IMR-90 (cell line): ENCODE measurements around the gene PTAR1. TPM values are rescaled to one million over a fixed set of nuclear protein-coding genes. Genes with fewer than 3 reads are reported as not detected.

Source experiments
- ATAC-seq: fragments of 200-7000 bp; cut with Tn5 transposase; 2 replicates; pipeline ENCODE4 v1.9.1; 2020; ENCODE audit warnings: low read depth, mild to moderate bottlenecking, moderate library complexity
- BruUV-seq: library from RNA; stranded (reverse); fragments of 400-500 nt; replicated peaks from 2 replicates; lab custom pipeline; 2021; lab: Mats Ljungman, UMichigan
- CTCF ChIA-PET: fragments of 300-600 bp; formaldehyde crosslinking; extraction: SDS; loops from one replicate; lab custom pipeline; 2021; ENCODE audit warnings: antibody characterized with exemption; lab: Yijun Ruan, JAX
- POLR2A ChIA-PET: fragments of 300-600 bp; sonication (Branson Sonifier 250); formaldehyde crosslinking; loops from one replicate; lab custom pipeline; 2022; ENCODE audit warnings: antibody characterized with exemption; ENCODE audit not compliant: unreplicated experiment; lab: Charles Lee
- DNase-seq: peaks from one replicate; pipeline ENCODE4 v3.0.0; 2013
- H2AFZ ChIP-seq: replicated peaks from 2 replicates; pipeline ENCODE3; 2013; ENCODE audit warnings: low read length, mild to moderate bottlenecking; ENCODE audit not compliant: poor library complexity
- H2AK5ac ChIP-seq: 2 replicates; pipeline ENCODE4 v1.6.1; 2013; ENCODE audit warnings: low read depth, low read length, inconsistent platforms
- H2AK9ac ChIP-seq: replicated peaks from 2 replicates; pipeline ENCODE3; 2013; ENCODE audit warnings: mild to moderate bottlenecking, low read depth, low read length, moderate library complexity; ENCODE audit not compliant: poor library complexity
- H2BK120ac ChIP-seq: 2 replicates; pipeline ENCODE4 v1.6.1; 2013; ENCODE audit warnings: low read depth, low read length, inconsistent platforms
- H2BK15ac ChIP-seq: 3 replicates; pipeline ENCODE4 v1.6.1; 2013; ENCODE audit warnings: low read depth, low read length, inconsistent platforms
- H2BK20ac ChIP-seq: 2 replicates; pipeline ENCODE4 v1.6.1; 2013; ENCODE audit warnings: low read depth, mild to moderate bottlenecking, inconsistent platforms, low read length, moderate library complexity
- H2BK5ac ChIP-seq: 2 replicates; pipeline ENCODE4 v1.6.1; 2013; ENCODE audit warnings: mild to moderate bottlenecking, low read depth, low read length, inconsistent platforms; ENCODE audit not compliant: poor library complexity, severe bottlenecking
- H3K14ac ChIP-seq: replicated peaks from 2 replicates; pipeline ENCODE4 v1.6.1; 2013; ENCODE audit warnings: low read depth, low read length, inconsistent platforms
- H3K18ac ChIP-seq: 2 replicates; pipeline ENCODE4 v1.6.1; 2013; ENCODE audit warnings: low read depth, low read length, control low read depth
- H3K23ac ChIP-seq: 2 replicates; pipeline ENCODE4 v1.6.1; 2013; ENCODE audit warnings: low read depth, low read length, inconsistent platforms
- H3K27ac ChIP-seq: 2 replicates; pipeline ENCODE4 v1.5.1; 2013; ENCODE audit warnings: mild to moderate bottlenecking, control low read depth, low read length; ENCODE audit not compliant: insufficient read depth
- H3K27me3 ChIP-seq: 2 replicates; pipeline ENCODE4 v1.6.1; 2013; ENCODE audit warnings: low read length; ENCODE audit not compliant: control insufficient read depth, insufficient read depth
- H3K36me3 ChIP-seq: 2 replicates; pipeline ENCODE4 v1.6.1; 2013; ENCODE audit warnings: low read length, mixed read lengths; ENCODE audit not compliant: control insufficient read depth, insufficient read depth
- H3K4ac ChIP-seq: 2 replicates; pipeline ENCODE4 v1.6.1; 2013; ENCODE audit warnings: low read depth, low read length, inconsistent platforms
- H3K4me1 ChIP-seq: 2 replicates; pipeline ENCODE4 v1.6.1; 2013; ENCODE audit warnings: low read length, mixed read lengths; ENCODE audit not compliant: control insufficient read depth, insufficient read depth
- H3K4me2 ChIP-seq: 2 replicates; pipeline ENCODE4 v1.6.1; 2013; ENCODE audit warnings: low read depth, mild to moderate bottlenecking, control low read depth, low read length, moderate library complexity
- H3K4me3 ChIP-seq: 2 replicates; pipeline ENCODE4 v1.5.1; 2013; ENCODE audit warnings: low read depth, mild to moderate bottlenecking, control low read depth, low read length, moderate library complexity; ENCODE audit not compliant: insufficient read depth
- H3K56ac ChIP-seq: 2 replicates; pipeline ENCODE4 v1.6.1; 2013; ENCODE audit warnings: low read length, inconsistent platforms; ENCODE audit not compliant: insufficient read depth; ENCODE audit errors: extremely low read depth
- H3K79me1 ChIP-seq, 2 experiments: 2 replicates each; pipeline ENCODE4 v1.6.1; 2013; ENCODE audit warnings: low read length in 2 of 2, inconsistent platforms in 1 of 2, low read depth in 1 of 2
- H3K9ac ChIP-seq: 2 replicates; pipeline ENCODE4 v1.6.1; 2013; ENCODE audit warnings: low read depth, low read length, control low read depth
- H3K9me1 ChIP-seq: 2 replicates; pipeline ENCODE4 v1.6.1; 2013; ENCODE audit warnings: low read length, inconsistent platforms; ENCODE audit not compliant: insufficient read depth
- H3K9me3 ChIP-seq: 2 replicates; pipeline ENCODE4 v1.6.1; 2013; ENCODE audit warnings: low read length; ENCODE audit not compliant: control insufficient read depth, insufficient read depth
- H4K20me1 ChIP-seq: 2 replicates; pipeline ENCODE4 v1.6.1; 2013; ENCODE audit warnings: low read length, inconsistent platforms; ENCODE audit not compliant: insufficient read depth
- H4K5ac ChIP-seq: 2 replicates; pipeline ENCODE4 v1.6.1; 2013; ENCODE audit warnings: mild to moderate bottlenecking, low read depth, low read length, control low read depth
- H4K8ac ChIP-seq, 2 experiments: 2 replicates each; pipeline ENCODE4 v1.6.1; 2013; ENCODE audit warnings: low read depth in 2 of 2, low read length in 2 of 2, control low read depth in 1 of 2, inconsistent platforms in 1 of 2
- H4K91ac ChIP-seq: 2 replicates; pipeline ENCODE4 v1.6.1; 2013; ENCODE audit warnings: low read depth, low read length, inconsistent platforms; ENCODE audit not compliant: insufficient read depth
- ELK1 ChIP-seq: fragments of 150-350 bp; IDR thresholded peaks from 2 replicates; pipeline ENCODE4 v1.6.1; 2016; ENCODE audit warnings: low read depth, mild to moderate bottlenecking, low read length, moderate library complexity, borderline replicate concordance
- MXI1 ChIP-seq: IDR thresholded peaks from 2 replicates; pipeline ENCODE4 v1.6.1; 2012; ENCODE audit warnings: low read depth, mild to moderate bottlenecking, low read length, moderate library complexity, borderline replicate concordance
- NFE2L2 ChIP-seq: fragments of 150-350 bp; IDR thresholded peaks from 2 replicates; pipeline ENCODE4 v1.6.1; 2016; ENCODE audit warnings: low read depth, mild to moderate bottlenecking, low read length
- WGBS, 2 experiments: methylation state at CpG; one replicate each; pipeline versions ENCODE4 v1.1.5 to v1.1.7; 2013; ENCODE audit warnings: missing lambda C conversion rate in 2 of 2; ENCODE audit not compliant: insufficient read length in 1 of 2; ENCODE audit errors: extremely low coverage in 2 of 2; 5-methylcytosine and 5-hydroxymethylcytosine counted together
- dilution Hi-C: fragments of 300-500 bp; cut with HindIII; formaldehyde crosslinking; loops from one replicate; pipeline ENCODE4 v1.14.3; 2018; ENCODE audit warnings: low sequenced_read_pairs; ENCODE audit not compliant: unreplicated experiment
- in situ Hi-C: fragments of 300-500 bp; cut with MboI; formaldehyde crosslinking; loops from 3 replicates; pipeline ENCODE4 v1.14.3; 2019; ENCODE audit warnings: low sequenced_read_pairs, inconsistent platforms, mixed read lengths
- intact Hi-C: fragments of 100-400 bp; cut with micrococcal nuclease; formaldehyde crosslinking; loops from 2 replicates; pipeline ENCODE4 v1.10.0; 2022
- polyA plus RNA-seq, 3 experiments: library from polyadenylated mRNA; depleted of rRNA; stranded (reverse); fragments of >200 nt; gene quantifications; 2 replicates each; pipeline ENCODE4 v1.2.3, GENCODE V29; 2012; ENCODE audit warnings: low replicate concordance in 1 of 3
- total RNA-seq: library from RNA; depleted of rRNA; stranded (reverse); fragments of >200 nt; gene quantifications from 2 replicates; pipeline ENCODE4 v1.2.3, GENCODE V29; 2012

Gene PTAR1
- total and polyA plus RNA-seq, 2 of the 4 experiments (the other 2 are of a cell fraction): 10.6 to 110 TPM

DNA sequence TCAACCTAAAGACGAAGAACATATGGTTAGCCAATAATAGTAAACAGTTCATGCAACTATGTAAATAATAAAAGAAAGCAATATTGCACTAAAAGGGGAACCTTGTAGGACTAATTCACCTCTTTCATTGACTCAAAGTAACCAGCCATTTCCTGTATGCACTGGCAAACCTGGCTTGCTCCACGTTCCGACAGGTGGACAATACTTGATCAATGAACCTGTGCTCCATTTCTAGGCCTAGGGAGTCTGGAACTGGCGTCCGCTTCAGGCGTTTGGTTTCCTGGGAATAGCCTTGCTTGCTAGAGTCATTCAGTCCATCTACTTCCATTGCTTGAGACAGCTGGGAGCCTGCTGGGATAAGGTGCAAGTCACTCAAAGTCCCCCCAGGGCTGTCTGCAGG, 41.6 kb downstream of the PTAR1 start:
- H3K4ac ChIP-seq: peak overlapping the region; percentile 77
- dilution Hi-C loops: no loop called here
- peaks cover 8% of the 10 kb centered on the region for H3K36me3 ChIP-seq
- H3K27me3 ChIP-seq: no peaks in the 10 kb centered on the region
- H3K18ac ChIP-seq: 0 out of 2 replicates have a peak overlapping the region, but pooled peaks have one; percentile 17
- no peak overlapping the region for H4K5ac ChIP-seq
- peaks cover 7% of the 10 kb centered on the region; the same call in 1 of the 2 replicates for H3K9me1 ChIP-seq
- peak overlapping the region; percentile 34; the same call in 1 of the 2 replicates for H2BK20ac ChIP-seq
- H2AFZ ChIP-seq: no peak overlapping the region
- H3K27ac ChIP-seq: no peak overlapping the region; the same call in 1 of the 2 replicates
- no peaks in the 10 kb centered on the region; the same call in 1 of the 2 replicates for H3K9me3 ChIP-seq
- H2AK5ac ChIP-seq: peak overlapping the region; percentile 39; the same call in 1 of the 2 replicates
- TF ChIP-seq MXI1 (no peak), NFE2L2 (no peak), ELK1 (no peak)
- peak overlapping the region; percentile 73 for H2BK5ac ChIP-seq
- no peak overlapping the region for H4K8ac ChIP-seq
- H3K23ac ChIP-seq: no peak overlapping the region
- peak overlapping the region; percentile 56; the same call in 1 of the 2 replicates for H2BK120ac ChIP-seq
- H4K91ac ChIP-seq: peak overlapping the region; percentile 47; the same call in 1 of the 2 replicates
- H3K4me3 ChIP-seq: no peak overlapping the region
- no peak for DNase-seq
- intact Hi-C loops: no loop called here
- POLR2A ChIA-PET: no interaction called here
- no peaks in the 10 kb centered on the region for H4K20me1 ChIP-seq
- no peak for ATAC-seq
- H3K79me1 ChIP-seq: peaks cover 3 to 18% of the 10 kb centered on the region in 2 experiments; a peak in 3 of 4 replicates
- H3K14ac ChIP-seq: 0 out of 2 replicates have a peak overlapping the region, but pooled peaks have one; percentile 36
- WGBS, 2 experiments: 100% methylated on average over 2 of the region's 6 CpGs; no CpG with 5 or more reads in 1 of the 2 experiments
- no TSS peak for BruUV-seq
- in situ Hi-C loops: no loop called here
- CTCF ChIA-PET: no interaction called here
- no peak overlapping the region for H2BK15ac ChIP-seq
- H3K56ac ChIP-seq: no peak overlapping the region; the same call in 1 of the 2 replicates
- H3K4me1 ChIP-seq: peaks cover 4% of the 10 kb centered on the region
- no peak overlapping the region for H3K9ac ChIP-seq
- H3K4me2 ChIP-seq: no peak overlapping the region
- no peak overlapping the region for H2AK9ac ChIP-seq
